Measurements from ENCODE around the gene SPAG6. TPM values are rescaled to one million over a fixed set of nuclear protein-coding genes. Genes with fewer than 3 reads are reported as not detected.

SPAG6 gene
- total RNA-seq, 1 donor from 2014 or later: not detected

- H3K4me1 Mint-ChIP-seq: peaks cover 5% of the 10 kb centered on the region
- DNase-seq: no peak
- no peak overlapping the region for H3K4me3 Mint-ChIP-seq
- no peaks in the 10 kb centered on the region for H3K36me3 Mint-ChIP-seq (ENCODE audit: low read depth)
- intact Hi-C loops (cut with micrococcal nuclease): no loop called here
- H3K27ac Mint-ChIP-seq: no peak overlapping the region
- H3K9me3 Mint-ChIP-seq: no peaks in the 10 kb centered on the region
- peaks cover 50% of the 10 kb centered on the region for H3K27me3 Mint-ChIP-seq
Observed at GRCh38 chr10:22427101-22427500, 81.8 kb downstream of the SPAG6 start.

GRCh38 chr10:22427890-22428571 is 82.7 kb downstream of the SPAG6 start:
- peaks cover 5% of the 10 kb centered on the region for H3K4me1 Mint-ChIP-seq
- no peaks in the 10 kb centered on the region for H3K9me3 Mint-ChIP-seq
- peaks cover 52% of the 10 kb centered on the region for H3K27me3 Mint-ChIP-seq
- H3K36me3 Mint-ChIP-seq (ENCODE audit: low read depth): no peaks in the 10 kb centered on the region
- no peak overlapping the region for H3K27ac Mint-ChIP-seq
- no peak overlapping the region for H3K4me3 Mint-ChIP-seq
- peak; percentile 6 for DNase-seq
- intact Hi-C loops (cut with micrococcal nuclease): no loop called here

GRCh38 chr10:22429146-22429545 is 83.8 kb downstream of the SPAG6 start:
- no peaks in the 10 kb centered on the region for H3K36me3 Mint-ChIP-seq (ENCODE audit: low read depth)
- peak; percentile 10 for DNase-seq
- no peak overlapping the region for H3K27ac Mint-ChIP-seq
- H3K9me3 Mint-ChIP-seq: no peaks in the 10 kb centered on the region
- H3K4me1 Mint-ChIP-seq: peaks cover 10% of the 10 kb centered on the region
- no peak overlapping the region for H3K4me3 Mint-ChIP-seq
- H3K27me3 Mint-ChIP-seq: peaks cover 52% of the 10 kb centered on the region
- intact Hi-C loops (cut with micrococcal nuclease): no loop called here

GRCh38 chr10:22429981-22430421 is 84.7 kb downstream of the SPAG6 start:
- H3K27me3 Mint-ChIP-seq: peaks cover 52% of the 10 kb centered on the region
- intact Hi-C loops (cut with micrococcal nuclease): loop anchor here (10.0 kb wide), 5 partner anchors 145 to 935 kb away; partner anchors contain the start of gene SKIDA1
- no peak overlapping the region for H3K27ac Mint-ChIP-seq
- H3K4me3 Mint-ChIP-seq: no peak overlapping the region
- peaks cover 15% of the 10 kb centered on the region for H3K4me1 Mint-ChIP-seq
- H3K9me3 Mint-ChIP-seq: no peaks in the 10 kb centered on the region
- no peaks in the 10 kb centered on the region for H3K36me3 Mint-ChIP-seq (ENCODE audit: low read depth)
- no peak for DNase-seq

- Mint-ChIP-seq H3K27me3 (peaks cover 27% of the 10 kb centered on the region), H3K9me3 (no peaks in the 10 kb centered on the region), H3K27ac (peak overlapping the region; percentile 68), H3K4me1 (peaks cover 41% of the 10 kb centered on the region), H3K36me3 (ENCODE audit: low read depth) (peaks cover 2% of the 10 kb centered on the region), H3K4me3 (no peak overlapping the region)
- no peak for DNase-seq
- intact Hi-C loops (cut with micrococcal nuclease): loop anchor here (2.0 to 10.0 kb wide), 6 partner anchors 55 to 931 kb away; partner anchors contain the start of gene SKIDA1
Observed at GRCh38 chr10:22433875-22434274, 88.6 kb downstream of the SPAG6 start.

GRCh38 chr10:22434521-22434920 is 89.2 kb downstream of the SPAG6 start:
- intact Hi-C loops (cut with micrococcal nuclease): loop anchor here (2.0 to 10.0 kb wide), 6 partner anchors 56 to 930 kb away; partner anchors contain the start of gene SKIDA1
- no peak for DNase-seq
- Mint-ChIP-seq H3K36me3 (ENCODE audit: low read depth) (peaks cover 4% of the 10 kb centered on the region), H3K27me3 (peaks cover 23% of the 10 kb centered on the region), H3K27ac (no peak overlapping the region), H3K4me3 (no peak overlapping the region), H3K4me1 (peaks cover 46% of the 10 kb centered on the region), H3K9me3 (no peaks in the 10 kb centered on the region)

GRCh38 chr10:22435650-22436049 is 90.4 kb downstream of the SPAG6 start:
- no peak overlapping the region for H3K27ac Mint-ChIP-seq
- intact Hi-C loops (cut with micrococcal nuclease): loop anchor here (1.0 to 10.0 kb wide), 12 partner anchors 42 to 929 kb away; partner anchors contain the start of genes BMI1 and SKIDA1
- H3K4me3 Mint-ChIP-seq: peak overlapping the region; percentile 93

GRCh38 chr10:22436526-22436892 is 91.2 kb downstream of the SPAG6 start:
- Mint-ChIP-seq H3K4me1 (peaks cover 47% of the 10 kb centered on the region), H3K9me3 (no peaks in the 10 kb centered on the region), H3K27me3 (peaks cover 12% of the 10 kb centered on the region), H3K36me3 (ENCODE audit: low read depth) (peaks cover 4% of the 10 kb centered on the region), H3K4me3 (peak overlapping the region; percentile 93), H3K27ac (peak overlapping the region; percentile 98)
- intact Hi-C loops (cut with micrococcal nuclease): loop anchor here (1.0 to 10.0 kb wide), 11 partner anchors 41 to 928 kb away; partner anchors contain the start of genes BMI1 and SKIDA1
- DNase-seq: no peak

More at GRCh38 chr10:22435650-22436049, 90.4 kb downstream of the SPAG6 start:
- DNase-seq: no peak
- Mint-ChIP-seq H3K4me1 (peaks cover 46% of the 10 kb centered on the region), H3K36me3 (ENCODE audit: low read depth) (peaks cover 4% of the 10 kb centered on the region), H3K27me3 (peaks cover 11% of the 10 kb centered on the region), H3K9me3 (no peaks in the 10 kb centered on the region)

- DNase-seq: peak; percentile 94
- intact Hi-C loops (cut with micrococcal nuclease): loop anchor here (1.0 to 10.0 kb wide), 12 partner anchors 40 to 928 kb away; partner anchors contain the start of genes BMI1, DNAJC1 and SKIDA1
- Mint-ChIP-seq H3K27ac (peak overlapping the region; percentile 98), H3K9me3 (no peaks in the 10 kb centered on the region), H3K27me3 (peaks cover 12% of the 10 kb centered on the region), H3K36me3 (ENCODE audit: low read depth) (peaks cover 4% of the 10 kb centered on the region), H3K4me1 (peaks cover 47% of the 10 kb centered on the region), H3K4me3 (peak overlapping the region; percentile 93)
Observed at GRCh38 chr10:22436893-22437619, 91.8 kb downstream of the SPAG6 start.

GRCh38 chr10:22437620-22438588 is 92.6 kb downstream of the SPAG6 start:
- peaks cover 12% of the 10 kb centered on the region for H3K27me3 Mint-ChIP-seq
- no peak for DNase-seq
- H3K4me3 Mint-ChIP-seq: peak overlapping the region; percentile 93
- intact Hi-C loops (cut with micrococcal nuclease): loop anchor here (1.0 to 10.0 kb wide), 11 partner anchors 39 to 927 kb away; partner anchors contain the start of genes BMI1, DNAJC1 and SKIDA1
- peaks cover 47% of the 10 kb centered on the region for H3K4me1 Mint-ChIP-seq
- peak overlapping the region; percentile 98 for H3K27ac Mint-ChIP-seq
- peaks cover 4% of the 10 kb centered on the region for H3K36me3 Mint-ChIP-seq (ENCODE audit: low read depth)
- H3K9me3 Mint-ChIP-seq: no peaks in the 10 kb centered on the region

- Mint-ChIP-seq H3K27me3 (peaks cover 16% of the 10 kb centered on the region), H3K9me3 (no peaks in the 10 kb centered on the region), H3K4me1 (peaks cover 45% of the 10 kb centered on the region), H3K4me3 (peak overlapping the region; percentile 93), H3K36me3 (ENCODE audit: low read depth) (peaks cover 4% of the 10 kb centered on the region), H3K27ac (peak overlapping the region; percentile 62)
- intact Hi-C loops (cut with micrococcal nuclease): loop anchor here (5.0 to 10.0 kb wide), 7 partner anchors 39 to 926 kb away; partner anchors contain the start of genes BMI1 and SKIDA1
- DNase-seq: no peak
Observed at GRCh38 chr10:22438711-22439110, 93.4 kb downstream of the SPAG6 start.

- Mint-ChIP-seq H3K4me1 (peaks cover 23% of the 10 kb centered on the region), H3K27me3 (peaks cover 35% of the 10 kb centered on the region), H3K36me3 (ENCODE audit: low read depth) (peaks cover 2% of the 10 kb centered on the region), H3K9me3 (no peaks in the 10 kb centered on the region), H3K4me3 (no peak overlapping the region), H3K27ac (no peak overlapping the region)
- intact Hi-C loops (cut with micrococcal nuclease): no loop called here
- DNase-seq: no peak
Observed at GRCh38 chr10:22442063-22442462, 96.8 kb downstream of the SPAG6 start.

GRCh38 chr10:22442468-22442867 is 97.2 kb downstream of the SPAG6 start:
- no peaks in the 10 kb centered on the region for H3K9me3 Mint-ChIP-seq
- no peak overlapping the region for H3K4me3 Mint-ChIP-seq
- H3K4me1 Mint-ChIP-seq: peaks cover 23% of the 10 kb centered on the region
- intact Hi-C loops (cut with micrococcal nuclease): no loop called here
- no peak overlapping the region for H3K27ac Mint-ChIP-seq
- H3K27me3 Mint-ChIP-seq: peaks cover 36% of the 10 kb centered on the region
- no peak for DNase-seq
- H3K36me3 Mint-ChIP-seq (ENCODE audit: low read depth): peaks cover 2% of the 10 kb centered on the region
